22Rv1 (cell line): Measurements from ENCODE around the gene CELF2.
"Not testable (repeated sequence)": the region's sequence is repeated elsewhere in the genome, so short reads cannot be mapped to it uniquely, and the experiment has no call there.

Source experiments
- H3K27ac ChIP-seq: fragments of 450-650 bp; 2 replicates; pipeline ENCODE4 v1.5.1; 2017
- ZFX ChIP-seq: fragments of 450-650 bp; IDR thresholded peaks from 2 replicates; pipeline ENCODE4 v1.6.1; 2017; ENCODE audit warnings: antibody characterized with exemption, borderline replicate concordance
- TF ChIP-seq, protein P1 (sequence below): fragments of 450-650 bp; IDR thresholded peaks from 2 replicates; pipeline ENCODE4 v1.5.1; 2017; ENCODE audit warnings: mild to moderate bottlenecking

CELF2 gene

GRCh38 chr10:11339660-11340059, 322.0 kb downstream of the CELF2 start:
- no peak overlapping the region for H3K27ac ChIP-seq
- TF ChIP-seq, protein P1, sequence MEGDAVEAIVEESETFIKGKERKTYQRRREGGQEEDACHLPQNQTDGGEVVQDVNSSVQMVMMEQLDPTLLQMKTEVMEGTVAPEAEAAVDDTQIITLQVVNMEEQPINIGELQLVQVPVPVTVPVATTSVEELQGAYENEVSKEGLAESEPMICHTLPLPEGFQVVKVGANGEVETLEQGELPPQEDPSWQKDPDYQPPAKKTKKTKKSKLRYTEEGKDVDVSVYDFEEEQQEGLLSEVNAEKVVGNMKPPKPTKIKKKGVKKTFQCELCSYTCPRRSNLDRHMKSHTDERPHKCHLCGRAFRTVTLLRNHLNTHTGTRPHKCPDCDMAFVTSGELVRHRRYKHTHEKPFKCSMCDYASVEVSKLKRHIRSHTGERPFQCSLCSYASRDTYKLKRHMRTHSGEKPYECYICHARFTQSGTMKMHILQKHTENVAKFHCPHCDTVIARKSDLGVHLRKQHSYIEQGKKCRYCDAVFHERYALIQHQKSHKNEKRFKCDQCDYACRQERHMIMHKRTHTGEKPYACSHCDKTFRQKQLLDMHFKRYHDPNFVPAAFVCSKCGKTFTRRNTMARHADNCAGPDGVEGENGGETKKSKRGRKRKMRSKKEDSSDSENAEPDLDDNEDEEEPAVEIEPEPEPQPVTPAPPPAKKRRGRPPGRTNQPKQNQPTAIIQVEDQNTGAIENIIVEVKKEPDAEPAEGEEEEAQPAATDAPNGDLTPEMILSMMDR = no peak
- TF ChIP-seq ZFX = no peak

- TF ChIP-seq ZFX = no peak
- TF ChIP-seq, protein P1 = no peak
Observed at GRCh38 chr10:11341283-11341960, 323.8 kb downstream of the CELF2 start.

DNA sequence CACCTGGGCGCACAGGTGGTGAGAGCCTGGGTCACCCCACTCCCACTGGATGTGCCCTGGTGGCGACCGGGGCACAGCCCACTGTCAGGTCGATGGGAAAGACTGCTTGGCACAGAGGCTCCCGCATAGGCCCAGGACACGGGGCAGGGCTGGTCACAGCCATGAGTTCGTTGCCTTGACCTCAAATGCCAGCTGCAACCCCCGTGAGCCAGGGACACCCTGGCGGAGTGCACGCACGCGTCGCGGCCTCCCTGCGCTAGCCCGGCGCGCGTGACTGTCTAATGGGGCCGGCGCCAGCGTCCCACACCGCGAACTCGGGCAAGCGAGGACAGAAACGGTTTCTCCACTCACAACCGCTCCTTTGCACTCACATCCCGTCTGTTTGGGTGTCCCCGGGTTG, 326.4 kb downstream of the CELF2 start:
- H3K27ac ChIP-seq = no peak overlapping the region
- TF ChIP-seq ZFX = no peak
- TF ChIP-seq, protein P1 = no peak

More at GRCh38 chr10:11341283-11341960, 323.8 kb downstream of the CELF2 start:
- no peak overlapping the region for H3K27ac ChIP-seq

DNA sequence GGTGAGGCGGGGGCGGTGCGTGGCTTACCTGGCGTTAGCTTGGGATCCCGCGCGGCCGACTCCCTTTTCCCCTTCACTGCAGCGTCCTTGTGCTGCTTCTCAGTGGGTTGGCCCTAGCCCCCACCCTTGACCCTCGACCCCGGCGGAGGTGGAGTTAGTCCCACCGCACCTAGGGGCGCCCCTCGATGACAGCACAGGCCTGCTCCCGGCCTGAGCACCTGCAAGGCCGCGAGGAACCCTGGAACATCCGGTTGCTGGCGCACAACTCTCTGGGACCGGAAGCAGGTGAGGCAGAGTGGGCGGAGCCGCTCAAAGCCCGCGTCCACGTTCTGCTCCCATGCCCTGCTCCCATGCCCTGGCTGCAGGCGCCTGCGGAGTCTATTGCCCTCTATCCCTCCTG, 326.9 kb downstream of the CELF2 start:
- TF ChIP-seq ZFX = no peak
- TF ChIP-seq, protein P1 = no peak
- no peak overlapping the region for H3K27ac ChIP-seq

- TF ChIP-seq, protein P1 = no peak
- TF ChIP-seq ZFX = no peak
- no peak overlapping the region for H3K27ac ChIP-seq
Observed at GRCh38 chr10:11345224-11346054, 327.8 kb downstream of the CELF2 start.

- not testable (repeated sequence) for H3K27ac ChIP-seq
Observed at GRCh38 chr10:11347580-11347979, 329.9 kb downstream of the CELF2 start.

DNA sequence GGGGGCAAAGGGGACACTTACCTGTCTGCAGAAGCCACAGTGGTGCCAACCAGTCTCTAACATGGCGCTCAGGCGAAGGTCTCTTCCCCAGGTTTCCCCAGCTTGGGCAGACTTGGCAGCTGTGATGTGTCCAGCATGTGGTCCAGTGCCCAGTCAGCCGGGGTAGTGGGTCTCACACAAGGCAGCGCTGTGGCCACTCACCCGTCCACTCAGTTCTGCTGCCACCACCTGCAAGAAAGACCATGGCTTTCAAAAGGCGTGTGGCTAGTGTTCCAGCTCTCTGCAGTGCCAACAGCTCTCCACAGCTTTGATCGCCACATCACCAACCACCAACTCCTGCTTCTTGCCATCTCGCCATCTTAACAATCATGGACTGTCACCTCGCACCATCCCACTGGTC, 334.1 kb downstream of the CELF2 start:
- no peak for TF ChIP-seq ZFX
- TF ChIP-seq, protein P1 = no peak
- H3K27ac ChIP-seq = no peak overlapping the region
